SK-N-SH (cell line): Measurements from ENCODE around the gene COP1. TPM values are rescaled to one million over a fixed set of nuclear protein-coding genes. Genes with fewer than 3 reads are reported as not detected.

ENCODE experiments used
- CTCF ChIA-PET: fragments of 300-600, 350-600 bp; formaldehyde crosslinking; extraction: SDS; loops from one replicate; lab custom pipeline; 2021; lab: Yijun Ruan, JAX
- POLR2A ChIA-PET: fragments of 350-600 bp; sonication (Branson Sonifier 250); formaldehyde crosslinking; extraction: SDS; loops from one replicate; lab custom pipeline; 2020; ENCODE audit warnings: antibody characterized with exemption, inconsistent platforms; lab: Yijun Ruan, JAX
- DNase-seq: peaks from one replicate; pipeline ENCODE4 v3.0.0; 2012
- H2AFZ ChIP-seq: fragments of 200-600 bp; sonication (generic); 2 replicates; pipeline ENCODE4 v1.8.1; 2016; ENCODE audit warnings: antibody characterized with exemption, mild to moderate bottlenecking, low read depth
- H3F3A ChIP-seq: fragments of 200-600 bp; sonication (generic); replicated peaks from 2 replicates; pipeline ENCODE3; 2016; ENCODE audit warnings: antibody characterized with exemption, mild to moderate bottlenecking; ENCODE audit not compliant: insufficient read depth
- H3K27ac ChIP-seq, 2 experiments: fragments of 200-500 bp in 1 of 2; fragments of 200-600 bp in 1 of 2; sonication (Bioruptor generic) in 1 of 2; sonication (generic), shearing (Covaris generic) in 1 of 2; 2 replicates each; pipeline versions ENCODE4 v1.5.1 to v1.6.1; 2014 to 2016; ENCODE audit warnings: low read depth in 2 of 2, inconsistent platforms in 1 of 2, low read length in 1 of 2, mild to moderate bottlenecking in 1 of 2, mixed read lengths in 1 of 2
- H3K27me3 ChIP-seq: fragments of 200-600 bp; sonication (generic), shearing (Covaris generic); 2 replicates; pipeline ENCODE4 v1.6.1; 2016; ENCODE audit warnings: mixed run types; ENCODE audit not compliant: insufficient read depth
- H3K36me3 ChIP-seq, 2 experiments: fragments of 200-500 bp in 1 of 2; fragments of 200-600 bp in 1 of 2; sonication (Bioruptor generic) in 1 of 2; sonication (generic) in 1 of 2; replicated peaks in 1 of 2; 2 replicates each; pipeline versions ENCODE3 to v1.5.1; 2014 to 2016; ENCODE audit warnings: low read length in 1 of 2, mild to moderate bottlenecking in 1 of 2; ENCODE audit not compliant: insufficient read depth in 2 of 2, control insufficient read depth in 1 of 2
- H3K4me1 ChIP-seq, 2 experiments: fragments of 200-500 bp in 1 of 2; fragments of 200-600 bp in 1 of 2; sonication (Bioruptor generic) in 1 of 2; sonication (generic), shearing (Covaris generic) in 1 of 2; 2 replicates each; pipeline versions ENCODE4 v1.5.1 to v1.6.1; 2014 to 2016; ENCODE audit warnings: low read depth in 1 of 2, low read length in 1 of 2, mixed run types in 1 of 2; ENCODE audit not compliant: insufficient read depth in 2 of 2, control insufficient read depth in 1 of 2
- H3K4me2 ChIP-seq: fragments of 200-600 bp; sonication (generic), shearing (Covaris generic); 2 replicates; pipeline ENCODE4 v1.6.1; 2017; ENCODE audit warnings: mixed run types
- H3K4me3 ChIP-seq, 2 experiments: fragments of 200-500 bp in 1 of 2; fragments of 200-600 bp in 1 of 2; sonication (Bioruptor generic) in 1 of 2; sonication (generic), shearing (Covaris generic) in 1 of 2; 2 replicates each; pipeline versions ENCODE4 v1.5.1 to v1.8.1; 2014 to 2016; ENCODE audit warnings: low read depth in 2 of 2, inconsistent platforms in 1 of 2, low read length in 1 of 2, mild to moderate bottlenecking in 1 of 2, mixed read lengths in 1 of 2, moderate library complexity in 1 of 2
- H3K79me2 ChIP-seq: fragments of 200-600 bp; sonication (generic); 2 replicates; pipeline ENCODE4 v1.8.1; 2017; ENCODE audit warnings: mild to moderate bottlenecking; ENCODE audit not compliant: insufficient read depth
- H3K9ac ChIP-seq: fragments of 200-600 bp; sonication (generic); 2 replicates; pipeline ENCODE4 v1.6.1; 2017; ENCODE audit warnings: mixed run types
- H3K9me2 ChIP-seq: fragments of 200-600 bp; sonication (generic); 2 replicates; pipeline ENCODE4 v1.6.1; 2017; ENCODE audit warnings: mixed run types
- H3K9me3 ChIP-seq: fragments of 200-600 bp; sonication (generic); 2 replicates; pipeline ENCODE4 v1.6.1; 2017; ENCODE audit warnings: mixed run types, mild to moderate bottlenecking, moderate library complexity
- H4K20me1 ChIP-seq: fragments of 200-600 bp; sonication (generic); 2 replicates; pipeline ENCODE4 v1.6.1; 2017; ENCODE audit warnings: mild to moderate bottlenecking, mixed run types; ENCODE audit not compliant: insufficient read depth
- ELF1 ChIP-seq: IDR thresholded peaks from 2 replicates; pipeline ENCODE4 v1.4.0; 2012
- EP300 ChIP-seq, 2 experiments: IDR thresholded peaks; 2 replicates each; pipeline versions ENCODE4 v1.4.0 to v1.6.1; 2012; ENCODE audit warnings: borderline replicate concordance in 1 of 2, low read depth in 1 of 2, low read length in 1 of 2
- FOXM1 ChIP-seq: IDR thresholded peaks from 2 replicates; pipeline ENCODE4 v1.4.0; 2012; ENCODE audit warnings: low read depth, mild to moderate bottlenecking
- IRF3 ChIP-seq: fragments of 150-350 bp; IDR thresholded peaks from 2 replicates; pipeline ENCODE4 v1.6.1; 2016; ENCODE audit warnings: mild to moderate bottlenecking, low read depth, low read length
- JUND ChIP-seq: IDR thresholded peaks from 2 replicates; pipeline ENCODE4 v1.4.0; 2012
- MEF2A ChIP-seq: IDR thresholded peaks from 2 replicates; pipeline ENCODE4 v1.4.0; 2012; ENCODE audit warnings: low read depth, borderline replicate concordance
- MXI1 ChIP-seq: IDR thresholded peaks from 2 replicates; pipeline ENCODE4 v1.6.1; 2012; ENCODE audit warnings: mild to moderate bottlenecking, low read depth, low read length, improper control_type of control experiment
- NFIC ChIP-seq: IDR thresholded peaks from 2 replicates; pipeline ENCODE4 v1.4.0; 2012; ENCODE audit warnings: borderline replicate concordance
- POLR2AphosphoS5 ChIP-seq: IDR thresholded peaks from 2 replicates; pipeline ENCODE4 v1.6.1; 2012; ENCODE audit warnings: low read depth, low read length
- RAD21 ChIP-seq: IDR thresholded peaks from 2 replicates; pipeline ENCODE4 v1.6.1; 2012; ENCODE audit warnings: mild to moderate bottlenecking, low read length
- REST ChIP-seq: IDR thresholded peaks from 2 replicates; pipeline ENCODE4 v1.6.1; 2012; ENCODE audit warnings: mild to moderate bottlenecking, low read depth, low read length, moderate library complexity
- RFX5 ChIP-seq: IDR thresholded peaks from 2 replicates; pipeline ENCODE4 v1.6.1; 2012; ENCODE audit warnings: mild to moderate bottlenecking, improper control_type of control experiment, low read length
- RXRA ChIP-seq: IDR thresholded peaks from 2 replicates; pipeline ENCODE4 v1.4.0; 2012; ENCODE audit warnings: low read depth, mild to moderate bottlenecking, borderline replicate concordance
- SIN3A ChIP-seq: IDR thresholded peaks from 2 replicates; pipeline ENCODE4 v1.6.1; 2012; ENCODE audit warnings: low read depth, mild to moderate bottlenecking, low read length, moderate library complexity, borderline replicate concordance
- SMC3 ChIP-seq: IDR thresholded peaks from 2 replicates; pipeline ENCODE4 v1.6.1; 2012; ENCODE audit warnings: low read depth, low read length, improper control_type of control experiment
- TAF1 ChIP-seq: IDR thresholded peaks from 2 replicates; pipeline ENCODE4 v1.6.1; 2012; ENCODE audit warnings: low read depth, mild to moderate bottlenecking, low read length, moderate library complexity, borderline replicate concordance
- TEAD4 ChIP-seq: IDR thresholded peaks from 2 replicates; pipeline ENCODE4 v1.4.0; 2012; ENCODE audit warnings: mild to moderate bottlenecking, borderline replicate concordance; ENCODE audit not compliant: insufficient read depth
- YY1 ChIP-seq: IDR thresholded peaks from 2 replicates; pipeline ENCODE4 v1.4.0; 2012; ENCODE audit warnings: low read depth, mild to moderate bottlenecking
- ZBTB33 ChIP-seq: IDR thresholded peaks from 2 replicates; pipeline ENCODE4 v1.4.0; 2012; ENCODE audit warnings: low read depth, borderline replicate concordance
- WGBS: methylation state at CpG from one replicate; pipeline ENCODE4 v1.1.6; 2017; ENCODE audit warnings: low lambda C conversion rate; 5-methylcytosine and 5-hydroxymethylcytosine counted together
- polyA plus RNA-seq, 3 experiments: library from polyadenylated mRNA; depleted of rRNA; stranded (reverse); fragments of >200 nt; gene quantifications; 2 replicates each; pipeline ENCODE4 v1.2.3, GENCODE V29; 2012
- TF ChIP-seq, protein P1 (sequence below): fragments of 150-350 bp; IDR thresholded peaks from 2 replicates; pipeline ENCODE4 v1.6.1; 2017; ENCODE audit warnings: antibody characterized with exemption, low read length, low read depth, borderline replicate concordance
- TF ChIP-seq, protein P2 (sequence below): IDR thresholded peaks from 2 replicates; pipeline ENCODE4 v1.4.0; 2012; ENCODE audit warnings: low read depth
- TF ChIP-seq, protein P3 (sequence below): IDR thresholded peaks from 2 replicates; pipeline ENCODE4; 2012

COP1 gene
- 10.3 and 13.2 TPM in 2 replicates for polyA plus RNA-seq (2012; rRNA removed)
- 15.6 and 18.6 TPM in 2 replicates for polyA plus RNA-seq (2012; cell fraction: cytosol; rRNA removed)
- polyA plus RNA-seq (2012; cell fraction: nucleus; rRNA removed), result 9.5 and 9.7 TPM in 2 replicates

- Histone ChIP-seq H3K79me2 (peaks cover 55% of the 10 kb centered on the region), H2AFZ (peak within 1 kb of the TSS; percentile 95), H4K20me1 (peaks cover 33% of the 10 kb centered on the region), H3K4me2 (peak within 1 kb of the TSS; percentile 93), H3K27me3 (no peaks in the 10 kb centered on the region), H3K9me2 (no peaks in the 10 kb centered on the region), H3K4me1 (peaks cover 0 to 15% of the 10 kb centered on the region in 2 experiments; a peak in 3 of 4 replicates), H3K9me3 (no peaks in the 10 kb centered on the region), H3F3A (peaks cover 3% of the 10 kb centered on the region), H3K4me3 (peak within 1 kb of the TSS; percentile 74 to 88), H3K36me3 (no peaks in the 10 kb centered on the region), H3K9ac (peak within 1 kb of the TSS; percentile 90), H3K27ac (peak within 1 kb of the TSS; percentile 87 to 96)
- under 1% methylated on average over 45 of the region's 92 CpGs for WGBS
- peak; percentile 94 for DNase-seq
- ChIA-PET POLR2A (interaction anchor here (0.7 kb wide), 1 partner anchor 11 kb away, joined by 3 read pairs; no protein-coding TSS in a partner anchor), CTCF (interaction anchor here (1.0 to 1.2 kb wide), 3 partner anchors 12 to 18 kb away, joined by 3 read pairs; no protein-coding TSS in a partner anchor)
- peak; percentile 55; the same call in 1 of the 2 replicates for TF ChIP-seq YY1
- no peak for TF ChIP-seq RFX5
- TF ChIP-seq ZBTB33, result no peak
- TF ChIP-seq IRF3, result no peak
- TF ChIP-seq, protein P1, sequence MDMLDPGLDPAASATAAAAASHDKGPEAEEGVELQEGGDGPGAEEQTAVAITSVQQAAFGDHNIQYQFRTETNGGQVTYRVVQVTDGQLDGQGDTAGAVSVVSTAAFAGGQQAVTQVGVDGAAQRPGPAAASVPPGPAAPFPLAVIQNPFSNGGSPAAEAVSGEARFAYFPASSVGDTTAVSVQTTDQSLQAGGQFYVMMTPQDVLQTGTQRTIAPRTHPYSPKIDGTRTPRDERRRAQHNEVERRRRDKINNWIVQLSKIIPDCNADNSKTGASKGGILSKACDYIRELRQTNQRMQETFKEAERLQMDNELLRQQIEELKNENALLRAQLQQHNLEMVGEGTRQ, result no peak
- no peak for TF ChIP-seq MEF2A
- TF ChIP-seq RXRA, result no peak
- TF ChIP-seq MXI1, result peak; percentile 56
- TF ChIP-seq, protein P2, sequence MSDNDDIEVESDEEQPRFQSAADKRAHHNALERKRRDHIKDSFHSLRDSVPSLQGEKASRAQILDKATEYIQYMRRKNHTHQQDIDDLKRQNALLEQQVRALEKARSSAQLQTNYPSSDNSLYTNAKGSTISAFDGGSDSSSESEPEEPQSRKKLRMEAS, result peak; percentile 18; the same call in 1 of the 2 replicates
- TF ChIP-seq SMC3, result no peak
- TF ChIP-seq REST, result no peak
- TF ChIP-seq, protein P3, sequence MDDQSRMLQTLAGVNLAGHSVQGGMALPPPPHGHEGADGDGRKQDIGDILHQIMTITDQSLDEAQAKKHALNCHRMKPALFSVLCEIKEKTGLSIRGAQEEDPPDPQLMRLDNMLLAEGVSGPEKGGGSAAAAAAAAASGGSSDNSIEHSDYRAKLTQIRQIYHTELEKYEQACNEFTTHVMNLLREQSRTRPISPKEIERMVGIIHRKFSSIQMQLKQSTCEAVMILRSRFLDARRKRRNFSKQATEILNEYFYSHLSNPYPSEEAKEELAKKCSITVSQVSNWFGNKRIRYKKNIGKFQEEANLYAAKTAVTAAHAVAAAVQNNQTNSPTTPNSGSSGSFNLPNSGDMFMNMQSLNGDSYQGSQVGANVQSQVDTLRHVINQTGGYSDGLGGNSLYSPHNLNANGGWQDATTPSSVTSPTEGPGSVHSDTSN, result 0 out of 2 replicates have a peak, but pooled peaks have one; percentile 2
- TF ChIP-seq TAF1, result peak; percentile 29; the same call in 1 of the 2 replicates
- peak; percentile 82 for TF ChIP-seq ELF1
- TF ChIP-seq RAD21, result 0 out of 2 replicates have a peak, but pooled peaks have one; percentile 3
- TF ChIP-seq TEAD4, result no peak
- TF ChIP-seq EP300 (IDR thresholded peaks at IDR 0.05; ENCODE audit: borderline replicate concordance in 1 of 2, low read depth in 1 of 2, low read length in 1 of 2), result no peak; a peak in 1 of 4 replicates
- no peak for TF ChIP-seq FOXM1
- TF ChIP-seq JUND, result no peak
- TF ChIP-seq SIN3A, result peak; percentile 74; the same call in 1 of the 2 replicates
- TF ChIP-seq NFIC, result no peak
- TF ChIP-seq POLR2AphosphoS5, result peak; percentile 86
Measured at GRCh38 chr1:176206961-176207902, at the start of gene COP1. COP1 (minus strand) TSS chr1:176207286; CDS start chr1:176206978, 308 bp downstream.
